Measurements from ENCODE around the gene KCNN3. TPM values are rescaled to one million over a fixed set of nuclear protein-coding genes. Genes with fewer than 3 reads are reported as not detected.
A peak's percentile ranks its signal among the peaks of the same experiment; 100 is the strongest.

The KCNN3 gene
- total and polyA plus RNA-seq, 8 donors: 1.9 to 3.1 (median 2.3) TPM

DNA sequence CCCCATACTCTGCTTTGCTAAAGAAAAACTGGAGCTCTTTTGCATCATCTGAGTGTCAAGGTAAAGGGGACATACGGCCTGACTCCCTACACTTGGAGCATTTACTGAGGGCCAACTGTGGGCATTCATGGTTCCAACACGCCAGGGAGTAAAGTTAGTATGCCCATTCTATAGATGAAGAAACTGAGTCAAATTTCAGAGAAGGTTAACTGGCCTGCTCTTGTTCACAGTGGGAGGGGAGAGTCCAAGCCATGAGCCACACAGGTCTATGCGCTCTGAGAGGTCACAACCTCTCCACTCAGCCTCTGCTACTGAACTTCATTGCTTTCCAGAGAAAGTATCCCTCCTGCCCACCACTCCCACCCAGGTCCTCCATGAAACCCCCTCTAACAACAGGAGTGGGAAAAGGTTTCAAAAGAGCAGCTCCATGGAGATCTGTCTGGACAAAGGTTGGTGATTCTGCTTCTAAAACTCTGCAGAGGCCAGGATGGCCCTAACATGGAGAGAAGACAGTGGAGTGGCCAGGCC lies 6.8 kb upstream of the KCNN3 start:
- no peak overlapping the region for H3K4me3 ChIP-seq
- H3K9me3 ChIP-seq: no peaks in the 10 kb centered on the region
- TF ChIP-seq, protein P1, sequence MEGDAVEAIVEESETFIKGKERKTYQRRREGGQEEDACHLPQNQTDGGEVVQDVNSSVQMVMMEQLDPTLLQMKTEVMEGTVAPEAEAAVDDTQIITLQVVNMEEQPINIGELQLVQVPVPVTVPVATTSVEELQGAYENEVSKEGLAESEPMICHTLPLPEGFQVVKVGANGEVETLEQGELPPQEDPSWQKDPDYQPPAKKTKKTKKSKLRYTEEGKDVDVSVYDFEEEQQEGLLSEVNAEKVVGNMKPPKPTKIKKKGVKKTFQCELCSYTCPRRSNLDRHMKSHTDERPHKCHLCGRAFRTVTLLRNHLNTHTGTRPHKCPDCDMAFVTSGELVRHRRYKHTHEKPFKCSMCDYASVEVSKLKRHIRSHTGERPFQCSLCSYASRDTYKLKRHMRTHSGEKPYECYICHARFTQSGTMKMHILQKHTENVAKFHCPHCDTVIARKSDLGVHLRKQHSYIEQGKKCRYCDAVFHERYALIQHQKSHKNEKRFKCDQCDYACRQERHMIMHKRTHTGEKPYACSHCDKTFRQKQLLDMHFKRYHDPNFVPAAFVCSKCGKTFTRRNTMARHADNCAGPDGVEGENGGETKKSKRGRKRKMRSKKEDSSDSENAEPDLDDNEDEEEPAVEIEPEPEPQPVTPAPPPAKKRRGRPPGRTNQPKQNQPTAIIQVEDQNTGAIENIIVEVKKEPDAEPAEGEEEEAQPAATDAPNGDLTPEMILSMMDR (IDR thresholded peaks at IDR 0.05): no peak
- no peaks in the 10 kb centered on the region for H3K36me3 ChIP-seq
- intact Hi-C loops (cut with DNase I): loop anchor here in 1 of 2 donors (10.0 kb wide), 1 partner anchor 312 kb away; the partner anchor contains the start of gene CHRNB2
- H3K27me3 ChIP-seq: no peaks in the 10 kb centered on the region
- no peaks in the 10 kb centered on the region for H3K4me1 ChIP-seq
- H3K27ac ChIP-seq: no peak overlapping the region
- DNase-seq (no peak), ATAC-seq (no peak)

- Histone ChIP-seq H3K9me3 (no peaks in the 10 kb centered on the region), H3K4me3 (no peak overlapping the region), H3K4me1 (peaks cover 8 to 12% of the 10 kb centered on the region in 2 donors), H3K27ac (no peak overlapping the region), H3K36me3 (no peaks in the 10 kb centered on the region), H3K27me3 (peaks cover 0 to 12% of the 10 kb centered on the region in 2 donors)
- TF ChIP-seq, protein P1 (IDR thresholded peaks at IDR 0.05): no peak
- no peak for DNase-seq
- intact Hi-C loops (cut with DNase I): loop anchor here in 1 of 2 donors (10.0 kb wide), 1 partner anchor 310 kb away; the partner anchor contains the start of gene CHRNB2
- ATAC-seq: no peak
Measured at GRCh38 chr1:154874465-154874864, 4.4 kb upstream of the KCNN3 start.

- Histone ChIP-seq H3K27ac (no peak overlapping the region), H3K4me1 (peaks cover 13 to 21% of the 10 kb centered on the region in 2 donors), H3K9me3 (no peaks in the 10 kb centered on the region), H3K27me3 (peaks cover 0 to 22% of the 10 kb centered on the region in 2 donors), H3K4me3 (no peak overlapping the region), H3K36me3 (no peaks in the 10 kb centered on the region)
- ATAC-seq (no peak), DNase-seq (peak in 1 of 4 donors; percentile 17)
- TF ChIP-seq, protein P1 (IDR thresholded peaks at IDR 0.05): no peak
- intact Hi-C loops (cut with DNase I): loop anchor here in 1 of 2 donors (10.0 kb wide), 1 partner anchor 309 kb away; the partner anchor contains the start of gene CHRNB2
Measured at GRCh38 chr1:154873321-154873950, 3.4 kb upstream of the KCNN3 start.

DNA sequence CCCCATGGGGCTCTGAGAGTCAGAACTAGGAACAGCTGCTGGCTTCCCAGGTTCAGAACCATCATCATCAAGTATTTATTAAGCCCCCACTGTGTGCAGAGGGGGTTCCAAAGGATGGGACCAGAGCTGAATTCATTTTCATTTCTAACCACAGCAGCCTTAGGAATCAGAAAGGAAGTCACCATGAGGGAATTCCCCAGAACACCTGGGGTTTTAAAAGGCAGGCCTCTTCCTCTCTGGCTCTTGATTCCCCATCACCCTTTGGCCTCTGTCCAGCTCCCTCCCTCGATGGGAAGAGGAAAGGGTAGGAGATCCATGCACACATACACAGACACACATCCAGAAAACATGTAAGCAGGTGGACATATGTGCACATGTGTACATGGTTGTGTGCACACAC lies 1.3 kb upstream of the KCNN3 start:
- H3K4me3 ChIP-seq: no peak overlapping the region

GRCh38 chr1:154870734-154871133 lies 653 bp upstream of the KCNN3 start:
- intact Hi-C loops (cut with DNase I): loop anchor here in 1 of 2 donors (10.0 kb wide), 1 partner anchor 306 kb away; the partner anchor contains the start of gene CHRNB2
- peaks cover 13 to 28% of the 10 kb centered on the region in 2 donors for H3K4me1 ChIP-seq
- H3K4me3 ChIP-seq: no peak overlapping the region
- TF ChIP-seq, protein P1 (IDR thresholded peaks at IDR 0.05): no peak
- no peak overlapping the region for H3K27ac ChIP-seq
- DNase-seq: no peak
- no peaks in the 10 kb centered on the region for H3K9me3 ChIP-seq
- no peak for ATAC-seq
- peaks cover 6 to 44% of the 10 kb centered on the region in 2 donors for H3K27me3 ChIP-seq
- no peaks in the 10 kb centered on the region for H3K36me3 ChIP-seq

More for the DNA sequence above, 1.3 kb upstream of the KCNN3 start:
- intact Hi-C loops (cut with DNase I): loop anchor here in 1 of 2 donors (10.0 kb wide), 1 partner anchor 307 kb away; the partner anchor contains the start of gene CHRNB2
- Histone ChIP-seq H3K9me3 (no peaks in the 10 kb centered on the region), H3K27me3 (peaks cover 6 to 42% of the 10 kb centered on the region in 2 donors), H3K36me3 (no peaks in the 10 kb centered on the region), H3K27ac (no peak overlapping the region), H3K4me1 (peaks cover 13 to 28% of the 10 kb centered on the region in 2 donors)
- TF ChIP-seq, protein P1 (IDR thresholded peaks at IDR 0.05): no peak
- ATAC-seq (no peak), DNase-seq (peak in 1 of 4 donors; percentile 9)

Data from left lung (tissue), 10 donors.